GDM1 (cell line): ENCODE data around the gene DOCK4.

Experiments used
- DNase-seq: peaks from one replicate; lab custom pipeline; 2025; lab: John Stamatoyannopoulos, UW

The DOCK4 gene

DNA sequence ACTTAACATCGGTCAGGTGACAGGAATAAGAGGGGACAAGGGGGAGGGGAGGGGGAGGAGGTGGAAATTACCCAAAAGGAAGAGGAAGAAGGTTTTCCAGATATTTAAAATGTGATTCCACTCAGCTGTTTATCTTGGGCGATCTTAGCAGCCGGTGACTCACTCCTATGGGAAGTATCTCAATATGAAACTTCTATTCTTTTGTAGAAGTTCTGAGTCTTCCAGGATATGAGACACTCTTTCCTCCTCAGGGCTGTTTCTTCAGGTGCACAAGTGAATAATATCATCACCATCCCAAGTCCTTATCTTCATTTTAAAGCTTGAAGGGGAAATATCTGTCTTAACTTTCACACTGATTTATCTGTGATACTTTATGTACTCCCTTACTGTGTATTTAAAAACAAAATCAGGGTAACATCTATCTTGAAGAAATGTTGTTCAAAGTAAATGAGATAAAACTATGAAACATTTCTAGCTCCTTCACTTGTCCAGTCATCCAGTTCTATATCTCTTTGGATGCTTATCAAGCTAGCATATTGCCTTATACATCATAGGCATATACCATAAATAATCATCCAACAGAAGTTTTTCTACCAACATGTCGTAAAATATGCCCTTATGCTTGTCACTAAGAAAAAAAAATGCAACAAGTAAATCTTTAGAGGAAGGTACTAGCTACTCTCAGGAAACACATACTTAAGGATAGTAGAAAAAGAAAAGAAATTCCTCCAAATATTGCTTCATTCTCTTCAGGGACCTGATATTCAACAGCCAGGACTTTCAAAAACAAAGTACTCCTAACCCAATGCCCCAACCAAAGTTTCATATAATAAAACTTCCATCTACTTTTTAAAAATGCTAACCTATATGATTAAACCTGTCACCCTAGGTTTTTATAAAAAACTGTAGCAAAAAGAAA, 13.7 kb downstream of the DOCK4 start:
- DNase-seq, result no peak

DNA sequence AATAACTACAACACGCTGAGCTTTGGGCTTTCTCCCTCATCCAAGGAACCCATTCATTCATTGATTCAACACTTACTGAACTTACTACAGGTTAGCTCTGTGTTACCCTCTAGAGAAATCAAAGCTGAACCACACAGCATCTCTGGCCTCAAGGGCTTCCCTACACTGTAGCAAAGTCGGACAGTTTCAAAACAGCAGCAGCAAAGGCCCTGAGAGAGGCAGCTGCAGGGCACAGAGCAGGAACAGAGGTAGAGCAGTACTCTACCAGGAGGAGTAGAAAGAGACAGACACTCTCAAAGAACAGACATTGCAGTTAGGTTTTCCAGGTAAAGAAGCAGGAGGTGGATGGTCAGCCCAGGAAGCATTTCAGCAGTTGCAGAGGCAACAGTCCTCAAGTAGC, 16.1 kb downstream of the DOCK4 start:
- no peak for DNase-seq

DNA sequence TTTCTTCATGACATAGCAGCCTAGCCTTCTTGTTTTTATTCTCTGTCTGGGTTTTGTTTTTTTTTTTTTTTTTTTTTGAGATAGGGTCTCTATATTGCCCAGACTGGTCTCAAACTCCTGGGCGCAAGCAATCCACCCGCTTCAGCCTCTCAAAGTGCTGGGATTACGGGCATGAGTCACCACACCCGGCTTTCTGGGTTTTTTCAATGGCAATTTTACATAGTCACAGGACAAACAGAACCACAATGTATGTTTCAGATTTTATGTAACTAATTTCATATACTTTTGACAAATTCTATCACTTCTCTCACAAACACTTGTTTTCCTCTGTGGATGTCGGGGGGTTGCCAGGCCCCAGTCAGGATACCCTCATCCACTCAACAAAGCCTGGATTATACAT, 16.5 kb downstream of the DOCK4 start:
- DNase-seq, result no peak

DNA sequence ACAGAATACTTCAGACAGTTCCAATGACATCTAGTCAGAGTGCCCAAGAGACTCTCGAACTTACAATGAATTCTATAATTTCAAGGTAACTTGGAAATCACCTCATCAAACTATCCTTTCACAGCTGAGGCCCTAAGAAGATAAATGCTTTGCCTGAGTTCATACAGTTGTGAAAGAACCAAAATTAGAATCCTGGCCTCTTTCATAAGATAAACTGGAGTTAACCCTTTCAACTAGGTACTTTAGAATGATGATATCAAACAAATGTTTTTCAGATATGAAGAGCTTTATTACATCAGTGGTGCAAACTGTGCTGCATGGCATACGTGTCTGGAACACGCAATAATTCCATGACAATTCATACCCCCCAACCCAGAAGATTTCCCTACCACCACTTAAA, 17.9 kb downstream of the DOCK4 start:
- DNase-seq, result no peak

DNA sequence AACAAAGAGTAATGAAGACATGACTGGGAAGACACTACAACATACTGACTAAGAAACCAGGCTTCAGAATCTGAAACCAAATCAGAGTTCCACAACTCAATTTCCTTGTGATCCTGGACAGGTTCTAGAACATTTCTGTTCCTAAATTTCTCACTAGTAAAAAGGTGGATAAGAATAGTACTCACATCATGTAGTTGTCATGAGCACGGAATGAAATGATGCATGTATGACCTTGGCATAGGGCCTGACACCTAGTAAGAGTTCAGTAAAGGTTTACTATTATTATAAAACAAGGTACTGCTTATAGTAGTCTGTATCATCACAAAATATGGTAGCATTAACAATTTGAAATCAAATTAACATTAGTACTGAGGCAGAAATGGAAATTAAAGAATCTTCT, 19.9 kb downstream of the DOCK4 start:
- DNase-seq, result no peak

DNA sequence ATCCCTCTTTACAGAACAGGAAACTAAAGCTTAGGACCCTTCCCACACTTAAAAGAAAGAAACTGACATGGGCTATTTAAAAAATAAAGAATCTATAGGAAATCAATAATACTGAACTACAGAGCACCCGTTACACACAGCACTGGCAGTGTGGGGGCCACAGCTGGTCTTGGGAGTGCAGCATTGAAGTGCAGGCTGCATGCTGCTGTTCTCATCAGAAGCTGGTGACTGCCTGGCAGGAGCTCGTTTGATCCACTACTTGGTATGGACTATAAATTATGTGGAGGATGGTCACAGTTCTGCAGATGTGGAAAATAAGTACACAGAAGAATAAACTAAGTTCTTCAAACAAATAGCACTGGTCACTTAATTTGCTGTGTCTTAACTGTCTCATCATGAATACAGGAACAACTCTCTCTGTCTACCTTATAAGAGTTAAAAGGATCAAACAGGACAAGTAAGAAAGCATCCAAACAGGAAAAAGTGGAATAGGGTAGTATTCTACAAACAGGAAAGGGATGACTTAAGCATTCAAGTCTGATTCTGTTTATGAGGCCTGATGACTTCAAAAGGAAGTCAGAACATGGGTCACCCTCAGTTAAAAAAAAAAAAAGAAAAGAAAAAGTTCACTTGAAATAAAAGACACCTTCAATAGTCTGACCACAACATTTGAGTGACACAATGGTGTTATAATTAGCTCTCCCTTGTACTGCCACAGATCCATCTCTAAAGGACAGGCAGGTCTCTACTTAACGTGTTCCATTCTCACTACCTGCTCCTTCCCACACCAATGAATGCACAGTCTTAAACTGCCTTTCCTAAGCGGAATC, 21.0 kb downstream of the DOCK4 start:
- no peak for DNase-seq

DNA sequence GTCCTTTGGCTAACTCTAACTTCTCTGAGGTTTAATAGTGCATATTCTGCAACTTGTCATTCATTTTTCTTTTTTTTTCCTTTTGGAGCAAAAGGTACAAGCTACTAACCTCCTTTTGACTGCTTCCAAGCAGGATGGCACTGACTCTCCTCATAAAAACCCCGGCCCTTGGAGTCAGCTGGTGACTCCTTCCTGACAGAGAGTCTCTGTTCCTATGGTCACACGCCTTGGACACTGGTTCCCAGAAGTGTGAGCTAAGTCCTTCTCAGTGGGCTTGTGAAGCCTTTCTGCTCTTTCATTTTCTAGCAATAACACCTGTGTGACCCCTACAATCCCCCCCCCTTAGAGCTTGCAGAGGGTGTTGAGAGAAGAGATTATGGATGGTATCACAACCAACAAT, 21.7 kb downstream of the DOCK4 start:
- no peak for DNase-seq

DNA sequence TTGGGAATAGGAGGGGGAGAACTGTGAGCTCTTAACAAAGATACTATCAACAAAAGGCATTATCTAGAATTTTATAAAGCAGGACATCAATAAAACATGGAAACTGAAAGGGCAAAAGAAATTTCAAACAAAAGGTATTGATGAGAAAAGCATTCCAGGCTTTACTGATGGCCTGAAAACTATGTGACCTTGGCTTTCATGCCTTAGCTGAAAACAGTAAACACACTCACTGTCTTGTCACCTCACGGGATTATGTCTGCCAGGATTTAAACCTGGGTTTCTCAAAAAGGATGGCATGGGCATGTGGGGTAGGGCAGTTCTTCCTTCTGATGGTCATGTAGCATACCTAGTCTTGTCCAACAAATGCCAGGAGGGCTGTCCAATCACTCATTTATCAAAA, 22.9 kb downstream of the DOCK4 start:
- no peak for DNase-seq

DNA sequence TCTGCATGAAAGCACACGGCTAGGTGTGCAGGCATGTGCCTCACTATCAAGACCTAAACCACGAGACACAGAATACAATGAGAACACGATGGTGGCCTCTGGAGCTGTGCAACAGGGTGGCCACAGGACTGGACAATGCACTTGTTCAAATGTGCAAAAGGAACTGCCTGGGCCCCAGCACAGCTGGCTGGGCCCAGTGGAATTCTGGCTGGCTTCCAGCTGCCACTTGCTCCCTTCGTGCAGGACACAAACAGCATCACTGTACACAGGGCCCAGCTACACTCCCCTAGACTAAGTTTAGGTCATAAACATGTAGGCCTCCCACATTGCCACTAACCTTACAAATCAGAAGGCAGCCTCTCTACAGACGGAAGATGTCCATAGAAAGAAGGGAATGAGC, 23.4 kb downstream of the DOCK4 start:
- no peak for DNase-seq

DNA sequence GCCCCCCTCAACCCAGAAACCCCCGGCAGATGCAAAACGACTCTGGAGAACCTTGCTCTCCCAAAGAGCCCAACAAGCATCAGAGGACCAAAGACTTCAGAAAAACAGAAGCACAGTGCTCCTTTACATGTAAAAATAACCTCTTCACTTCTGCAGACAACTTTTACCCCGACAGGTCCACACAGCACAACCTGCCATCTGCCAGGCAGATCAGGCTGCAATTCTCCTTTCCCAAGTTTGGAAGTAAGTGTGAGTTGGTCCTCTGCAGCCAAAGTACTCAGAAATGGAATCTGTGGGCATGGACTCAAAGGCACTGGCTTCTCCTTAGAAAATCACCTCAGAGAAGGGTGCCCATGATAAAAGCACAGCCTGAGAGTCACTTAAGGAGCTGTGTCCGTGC, 26.0 kb downstream of the DOCK4 start:
- DNase-seq, result no peak

DNA sequence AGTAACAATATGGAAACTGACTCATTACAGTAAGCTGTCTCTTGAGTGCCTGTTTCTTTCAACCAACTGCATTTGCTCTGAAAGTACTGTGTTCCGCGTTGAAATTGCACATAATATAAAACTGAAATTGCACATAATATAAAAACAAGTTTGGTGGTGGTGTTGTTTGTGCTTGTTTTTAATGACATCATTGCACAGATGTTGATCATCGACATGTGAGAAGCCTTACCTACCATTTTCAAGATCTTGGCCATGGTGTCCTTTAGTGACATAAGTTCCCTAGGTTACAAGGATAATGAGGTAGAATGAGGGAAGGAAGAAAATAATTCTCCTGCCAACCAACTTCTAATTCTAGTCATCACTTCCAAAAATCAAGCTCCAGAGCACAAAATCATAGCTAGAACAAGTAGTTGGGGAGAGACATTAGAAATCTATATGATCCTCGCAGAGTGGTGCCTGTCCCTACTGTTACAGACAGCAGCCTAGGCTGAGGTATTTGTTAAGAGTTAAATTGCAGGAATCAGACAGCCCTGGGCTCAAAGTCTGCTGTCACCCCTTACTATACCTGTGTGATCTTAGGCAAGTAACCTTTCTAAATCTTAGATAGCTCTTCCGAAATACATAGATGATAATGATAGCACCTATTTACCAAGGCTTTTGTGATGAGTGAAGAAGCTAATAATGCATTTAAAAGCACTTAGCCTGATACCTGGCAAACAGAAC, 29.3 kb downstream of the DOCK4 start:
- no peak for DNase-seq

DNA sequence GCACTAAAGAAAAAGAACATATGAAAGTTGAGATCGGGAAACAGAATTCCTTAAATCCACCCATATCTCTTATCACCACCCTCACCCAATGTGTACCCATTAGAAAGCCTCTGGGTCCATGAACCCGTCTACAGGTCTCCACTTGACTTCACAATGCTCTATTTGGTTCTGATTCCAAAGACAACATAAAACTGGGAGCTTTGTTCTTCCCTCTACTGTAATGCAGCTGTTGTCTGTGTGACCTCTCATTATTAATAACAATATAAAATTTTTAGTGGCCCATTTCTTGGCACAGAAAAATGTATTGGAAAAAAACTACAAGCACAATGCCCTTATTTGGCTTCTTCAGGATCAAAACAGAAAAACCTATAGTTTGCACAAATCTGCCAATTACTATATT, 30.0 kb downstream of the DOCK4 start:
- no peak for DNase-seq

DNA sequence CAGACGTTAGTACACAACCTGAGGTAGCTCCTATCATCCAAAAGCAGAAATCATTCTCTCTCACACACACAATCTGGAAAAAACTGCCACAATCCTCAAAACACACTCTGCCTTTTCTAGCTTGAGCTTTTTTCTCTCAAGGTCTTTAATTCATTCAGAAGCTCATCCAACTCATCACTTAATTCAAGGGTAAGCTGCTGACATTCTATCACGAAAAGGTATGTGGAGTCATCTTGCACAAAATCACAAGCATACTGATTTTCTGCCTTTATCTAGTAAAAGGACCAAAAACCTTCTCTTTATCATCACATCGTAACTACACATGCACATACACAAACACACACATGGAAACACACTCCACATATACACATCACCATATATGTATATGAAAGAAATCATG, 32.0 kb downstream of the DOCK4 start:
- DNase-seq, result no peak

DNA sequence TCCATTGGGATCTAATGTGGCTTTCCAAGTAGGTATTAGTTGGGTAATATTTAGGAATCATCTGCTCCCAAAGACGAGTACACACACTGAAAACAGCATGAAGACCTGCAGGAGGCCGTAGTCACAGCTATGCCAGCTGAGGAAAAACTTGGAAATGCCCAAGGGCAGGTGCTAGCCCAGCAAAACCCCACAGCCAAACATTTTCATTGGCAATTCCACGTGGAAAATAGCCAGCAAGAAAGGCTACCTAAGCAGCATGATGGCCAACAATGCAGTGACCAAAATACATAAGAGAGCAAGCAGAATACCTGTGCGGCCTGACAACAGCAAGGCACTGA, 32.7 kb downstream of the DOCK4 start:
- no peak for DNase-seq

DNA sequence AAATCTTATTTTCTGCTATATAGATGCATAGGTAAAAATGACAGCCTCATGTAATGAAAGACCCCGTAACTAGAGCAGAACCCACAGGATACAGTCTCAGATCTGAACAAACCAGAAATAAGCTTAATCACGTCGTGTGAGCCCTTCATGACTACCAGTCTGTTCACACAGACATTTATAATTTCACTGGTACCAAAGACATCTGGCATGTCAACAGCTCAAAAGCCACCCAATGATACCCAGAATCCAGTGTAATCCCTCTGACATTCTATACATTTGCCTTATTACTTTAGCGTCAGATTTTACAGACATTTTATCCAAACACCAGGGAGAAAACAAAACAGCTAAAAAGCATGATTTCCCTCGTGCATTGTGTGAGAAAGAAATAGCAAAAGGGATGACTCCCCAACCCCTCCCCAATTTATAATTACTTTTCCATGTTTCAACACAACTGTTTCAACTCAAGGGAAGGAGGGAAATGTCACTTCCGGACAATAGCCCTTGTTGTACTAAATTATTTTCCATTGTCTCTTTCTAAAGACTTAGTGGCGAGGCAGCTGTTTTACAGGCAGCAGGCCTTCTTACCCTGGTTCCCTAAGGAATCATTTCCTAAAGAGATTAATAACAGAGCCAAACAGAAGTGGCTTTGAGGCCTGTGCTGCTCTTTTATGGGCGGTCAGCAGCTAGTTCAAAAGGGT, 33.2 kb downstream of the DOCK4 start:
- no peak for DNase-seq

DNA sequence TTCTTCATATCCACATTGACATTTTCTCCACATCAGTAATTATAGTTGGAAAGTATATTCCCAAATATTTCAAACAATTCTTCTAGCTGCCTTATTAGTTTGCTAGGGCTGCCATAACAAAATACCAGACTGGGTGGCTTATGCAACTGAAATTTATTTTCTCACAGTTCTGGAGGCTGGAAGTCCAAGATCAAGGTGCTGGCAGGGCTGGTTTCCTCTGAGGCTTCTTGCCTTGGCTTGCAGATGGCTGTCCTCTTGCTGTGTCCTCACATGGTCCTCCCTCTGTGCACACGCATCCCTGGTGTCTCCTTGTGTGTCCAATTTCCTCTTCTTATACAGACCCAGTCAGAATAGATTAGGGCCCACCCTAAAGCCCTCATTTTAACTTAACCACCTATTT, 34.5 kb downstream of the DOCK4 start:
- no peak for DNase-seq

DNA sequence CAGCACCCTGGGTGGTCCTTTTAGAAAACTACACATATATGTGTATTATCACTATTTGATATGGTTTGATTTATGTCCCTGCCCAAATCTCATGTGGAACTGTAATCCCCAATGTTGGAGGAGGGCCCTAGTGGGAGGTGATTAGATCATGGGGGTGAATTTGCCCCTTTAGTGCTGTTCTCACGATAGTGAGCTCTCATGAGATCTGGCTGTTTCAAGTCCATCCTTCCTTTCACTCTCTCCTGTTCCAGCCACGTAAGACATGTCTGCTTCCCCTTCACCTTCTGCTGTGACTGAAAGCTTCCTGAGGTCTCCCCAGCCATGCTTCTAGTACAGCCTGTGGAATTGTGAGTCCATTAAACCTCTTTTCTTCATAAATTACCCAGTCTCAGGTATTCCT, 37.3 kb downstream of the DOCK4 start:
- no peak for DNase-seq

DNA sequence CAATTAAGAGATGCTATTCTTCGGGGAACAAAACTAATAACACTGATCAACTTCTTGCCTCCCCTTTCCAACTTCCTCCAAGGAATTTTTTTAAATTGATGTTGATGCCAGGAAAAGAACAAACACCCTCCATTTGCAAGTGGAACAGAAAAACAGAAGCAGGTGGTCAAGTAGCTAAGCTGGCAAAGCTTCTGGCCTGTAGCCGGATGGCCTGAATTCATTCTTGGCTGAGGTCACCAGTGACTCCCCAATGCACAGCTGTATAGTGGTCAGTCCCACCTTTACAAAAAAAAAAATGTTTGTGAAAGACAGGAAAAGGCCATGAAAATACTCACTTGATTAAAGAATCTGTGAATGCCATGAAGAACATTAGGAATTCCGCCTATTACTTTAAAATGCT, 39.1 kb downstream of the DOCK4 start:
- DNase-seq, result no peak

DNA sequence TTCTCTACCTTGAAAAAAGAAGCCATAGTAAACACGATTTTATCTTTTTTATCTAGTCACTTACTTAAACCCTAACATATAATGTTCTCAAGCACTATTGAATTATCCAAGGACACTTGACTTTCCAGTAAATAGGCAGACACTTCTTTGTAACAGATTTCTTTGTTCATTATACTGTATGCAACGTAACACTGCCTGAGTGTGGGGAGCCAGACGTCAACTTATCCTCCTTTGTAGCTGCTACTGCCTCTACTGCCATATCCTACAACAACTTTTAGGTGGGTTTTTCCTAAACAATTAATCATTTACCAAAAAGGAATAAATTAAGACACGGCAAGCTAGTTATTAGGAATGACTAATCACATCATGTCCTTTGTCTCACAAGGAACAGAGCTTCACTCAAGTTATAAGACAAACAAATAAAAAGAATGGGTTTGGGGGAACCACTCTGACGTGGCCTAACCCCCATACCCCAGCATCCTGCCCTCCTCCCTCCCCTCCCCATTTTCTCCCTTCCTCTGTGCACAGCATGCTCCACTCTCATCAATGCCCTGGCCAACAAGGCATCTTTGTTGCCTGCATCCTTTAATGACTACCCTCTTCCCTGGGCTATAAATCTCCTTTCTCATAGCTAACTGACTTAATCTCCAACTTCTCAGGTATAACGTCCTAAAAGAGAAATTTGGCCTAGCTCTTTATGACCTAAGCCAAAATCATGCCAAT, 43.3 kb downstream of the DOCK4 start:
- no peak for DNase-seq

DNA sequence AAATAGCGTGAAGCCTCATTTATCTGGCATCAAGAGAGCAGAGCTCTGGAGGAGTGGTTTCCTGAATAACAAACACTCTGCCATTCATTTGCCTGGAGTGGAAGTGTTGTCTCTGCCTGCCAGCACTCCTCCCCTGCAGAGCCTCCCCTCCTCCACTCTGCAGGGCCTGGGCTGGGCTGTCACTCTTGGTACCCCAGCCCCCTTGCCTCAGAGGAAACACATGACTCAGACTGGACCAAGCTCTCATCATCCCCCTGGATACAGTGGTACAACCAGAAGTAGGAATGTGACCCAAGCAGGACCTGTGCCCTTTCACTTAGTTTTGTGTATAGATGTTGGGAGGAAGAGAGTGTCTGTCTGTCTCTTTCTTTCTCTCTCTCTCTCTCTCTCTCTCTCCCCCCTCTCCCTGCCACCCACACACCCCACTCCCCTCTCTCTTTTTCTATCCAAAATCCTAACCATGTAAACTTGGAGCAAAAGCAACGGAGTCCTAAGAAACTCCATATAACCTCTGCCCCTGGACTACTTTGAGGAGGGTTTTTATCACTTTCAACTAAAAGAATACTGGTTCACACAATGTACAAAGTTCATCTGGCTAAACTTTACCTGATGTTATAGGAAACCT, 43.9 kb downstream of the DOCK4 start:
- peak; percentile 32 for DNase-seq
